ENCODE results near the gene STARD5.
"Not testable (repeated sequence)": the region's sequence is repeated elsewhere in the genome, so short reads cannot be mapped to it uniquely, and the experiment has no call there.

STARD5 gene, protein sequence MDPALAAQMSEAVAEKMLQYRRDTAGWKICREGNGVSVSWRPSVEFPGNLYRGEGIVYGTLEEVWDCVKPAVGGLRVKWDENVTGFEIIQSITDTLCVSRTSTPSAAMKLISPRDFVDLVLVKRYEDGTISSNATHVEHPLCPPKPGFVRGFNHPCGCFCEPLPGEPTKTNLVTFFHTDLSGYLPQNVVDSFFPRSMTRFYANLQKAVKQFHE

DNA sequence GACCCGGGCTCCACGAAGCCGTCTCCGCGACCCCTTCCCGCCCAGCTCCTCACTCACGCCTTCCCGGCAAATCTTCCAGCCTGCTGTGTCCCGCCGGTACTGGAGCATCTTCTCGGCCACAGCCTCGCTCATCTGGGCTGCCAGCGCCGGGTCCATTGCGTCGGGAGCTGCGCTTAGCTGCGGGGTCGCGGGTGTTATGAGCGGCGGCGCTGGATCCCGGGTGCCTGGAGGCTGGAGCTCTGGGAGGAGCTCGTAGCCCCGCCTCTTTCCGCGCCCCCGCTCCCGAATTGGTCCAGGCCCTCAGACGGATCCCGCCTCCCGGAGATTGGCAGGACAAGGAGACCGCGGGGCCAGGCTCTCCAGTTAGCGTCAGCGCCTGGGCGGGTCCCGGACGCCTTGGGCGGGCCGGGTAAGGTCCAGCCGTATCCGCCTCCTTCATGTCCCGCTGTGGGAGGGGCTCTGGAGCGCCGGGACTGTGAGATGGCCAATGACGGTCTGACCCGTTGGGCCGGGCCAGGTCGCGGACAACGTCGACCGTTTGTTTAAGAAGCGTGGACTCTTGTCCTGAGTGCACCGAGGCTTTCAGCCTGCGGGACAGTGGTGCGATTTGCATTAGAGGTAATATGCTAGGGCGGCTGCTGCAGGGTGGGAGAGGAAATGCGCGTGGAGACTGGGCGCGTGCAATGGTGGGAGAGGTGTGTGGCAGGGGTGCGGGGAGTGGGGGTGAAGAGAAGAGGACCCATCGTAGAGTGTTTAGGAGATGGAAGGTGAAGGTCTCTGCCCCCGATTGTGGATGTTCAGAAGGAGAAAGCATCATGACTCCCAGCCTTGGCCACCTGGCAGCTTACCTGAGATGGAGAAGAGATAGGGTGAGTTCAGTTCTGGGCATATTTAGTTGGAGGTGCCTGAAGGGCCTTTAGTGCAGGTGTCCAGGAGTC is at the start of gene STARD5:
Gene STARD5 (minus strand): TSS at position 198 of the 938 bp plus-strand sequence. CDS start 42 bp downstream, at position 156.
- peak; percentile 92 to 99 for DNase-seq

DNA sequence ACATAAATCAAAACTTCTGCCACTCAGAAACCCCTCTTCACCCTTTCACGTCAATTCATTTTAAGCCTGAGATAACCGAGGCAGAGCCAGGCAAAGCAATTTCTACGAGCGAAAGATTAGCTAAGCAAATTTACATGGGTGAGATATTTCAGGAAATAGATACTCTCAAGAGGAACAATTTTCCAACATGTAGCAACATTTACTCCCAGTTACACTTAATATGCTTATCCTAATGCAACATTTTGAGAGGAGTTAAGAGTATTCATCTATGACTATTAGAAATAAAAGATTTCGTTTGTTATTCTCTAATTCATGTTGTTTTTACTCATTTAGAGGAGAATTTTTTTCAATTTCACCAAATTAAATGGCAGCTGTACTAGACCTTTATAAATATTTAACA is 49.2 kb upstream of the STARD5 start:
- no peak for DNase-seq

DNA sequence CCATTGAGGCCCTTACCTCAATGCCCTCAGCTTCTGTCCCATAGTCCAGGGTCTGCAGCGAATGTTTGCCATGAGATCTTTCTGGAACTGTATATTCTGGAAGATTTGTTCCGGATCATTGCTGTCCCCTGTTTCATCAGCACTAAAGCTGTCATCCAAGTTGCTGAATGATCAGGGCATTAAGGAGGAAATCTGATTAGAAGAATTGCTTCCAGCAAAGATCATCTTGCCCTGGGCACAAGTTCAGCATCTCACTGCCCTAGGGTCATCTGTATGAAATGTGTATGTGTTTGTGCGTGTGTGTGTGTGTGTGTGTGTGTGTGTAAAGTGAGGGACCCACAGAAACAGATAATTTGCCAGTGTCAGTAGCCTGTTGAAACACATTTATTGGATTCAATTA is 48.6 kb upstream of the STARD5 start:
- DNase-seq: no peak

DNA sequence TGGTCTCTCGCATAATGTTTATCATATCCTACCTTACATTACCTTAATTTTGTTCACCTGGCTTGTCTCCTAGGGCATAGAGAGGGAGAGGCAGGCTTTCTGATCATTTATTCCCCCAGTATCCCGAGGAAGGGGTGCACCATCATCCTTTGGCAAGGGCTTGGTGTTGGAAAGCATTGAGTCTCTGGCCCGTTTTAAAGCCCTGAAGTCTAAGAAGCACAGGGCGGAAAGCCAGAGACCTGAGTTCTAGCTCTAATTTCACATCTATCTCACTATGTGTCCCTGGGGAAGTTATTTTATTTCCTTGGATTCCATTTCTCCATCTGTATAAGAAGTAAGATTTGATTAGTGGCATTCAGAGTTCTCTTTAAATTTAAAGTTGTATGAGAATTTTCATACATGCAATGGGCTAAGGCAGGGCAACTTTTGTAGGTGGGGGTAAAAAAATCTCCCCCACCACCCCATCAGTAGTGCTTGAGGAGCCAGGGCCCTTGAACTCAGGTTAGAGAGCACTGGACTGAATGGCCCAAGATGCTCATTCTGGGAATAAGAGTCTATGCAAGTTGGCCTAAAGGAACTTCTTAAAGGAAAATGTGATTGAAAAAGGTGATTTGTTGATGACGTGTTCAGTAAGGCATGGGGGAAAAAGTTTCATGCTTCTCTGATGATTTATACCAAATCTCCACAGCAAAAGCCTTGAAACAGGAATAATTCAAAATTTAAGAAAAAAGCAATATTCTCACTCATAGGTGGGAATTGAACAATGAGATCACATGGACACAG is 40.0 kb upstream of the STARD5 start:
- no peak for DNase-seq

DNA sequence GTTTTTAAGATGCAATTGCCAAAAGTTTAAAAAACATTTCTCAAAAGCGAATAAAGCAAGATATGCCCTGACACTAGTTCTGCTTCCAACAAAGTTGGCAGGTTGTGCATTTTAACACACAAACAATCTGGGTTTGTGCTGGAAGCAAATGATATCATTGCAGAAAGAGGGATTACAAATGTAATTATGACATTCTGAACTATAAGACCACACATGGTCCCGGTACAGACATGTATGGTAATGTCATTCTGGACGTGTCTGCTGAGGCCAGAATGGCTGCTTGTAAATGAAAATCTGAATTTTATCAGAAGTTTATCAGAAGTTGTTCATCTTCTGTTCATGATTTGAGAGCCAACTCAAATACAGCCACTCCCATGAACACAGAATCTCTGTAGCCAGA is 39.3 kb upstream of the STARD5 start:
- no peak for DNase-seq

DNA sequence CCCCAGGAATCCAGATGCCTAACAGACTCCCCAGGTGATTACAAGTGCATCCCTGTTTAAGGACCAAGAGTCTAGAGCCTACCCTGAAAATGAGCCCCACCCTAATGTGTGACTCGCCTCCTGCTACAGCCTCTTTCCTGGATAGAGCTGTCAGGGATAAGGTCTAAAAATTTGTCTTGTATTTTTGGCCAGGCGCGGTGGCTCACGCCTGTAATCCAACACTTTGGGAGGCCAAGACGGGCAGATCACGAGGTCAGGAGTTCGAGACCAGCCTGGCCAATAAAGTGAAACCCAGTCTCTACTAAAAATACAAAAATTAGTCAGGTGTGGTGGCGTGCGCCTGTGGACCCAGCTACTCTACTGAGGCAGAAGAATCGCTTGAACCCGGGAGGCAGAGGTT is 38.8 kb upstream of the STARD5 start:
- no peak for DNase-seq

DNA sequence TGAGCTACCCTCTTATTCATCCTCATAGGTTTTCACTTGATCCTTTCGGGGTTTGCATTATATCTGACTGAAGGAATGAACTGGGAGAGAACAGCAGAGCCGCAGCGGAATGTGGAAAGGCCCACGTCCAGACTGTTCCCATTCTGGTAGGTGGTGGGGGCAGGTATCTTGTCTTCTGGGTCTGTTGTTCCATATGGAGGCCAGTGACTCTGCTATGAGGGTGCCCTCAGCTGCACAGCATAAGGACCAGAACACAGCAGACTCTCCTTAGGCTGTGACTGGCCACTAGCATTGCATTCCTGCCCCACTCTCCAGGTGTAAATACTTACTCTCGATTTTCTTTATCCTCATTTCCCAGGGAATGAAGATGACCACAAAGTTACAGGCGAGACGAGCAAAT is 38.0 kb upstream of the STARD5 start:
- no peak for DNase-seq

DNA sequence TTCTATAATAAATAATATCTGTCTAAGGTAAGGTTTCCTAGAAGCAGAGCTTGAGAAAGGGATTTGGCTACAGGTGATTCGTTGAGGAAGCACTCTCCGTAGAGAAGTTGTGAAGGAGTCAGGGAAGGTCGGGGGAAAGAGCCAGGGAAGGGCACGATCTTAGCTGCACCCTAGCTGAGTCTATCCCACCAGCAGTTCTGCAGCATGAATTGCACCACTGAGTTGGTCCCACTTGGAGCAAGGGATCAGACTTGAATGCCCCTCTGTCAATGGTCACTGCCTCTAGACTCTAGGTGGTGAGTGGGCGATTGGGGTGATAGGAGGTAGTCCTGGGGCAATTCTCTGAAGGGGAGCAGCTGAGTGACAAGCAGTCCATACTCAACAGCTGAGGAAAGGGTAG is 36.5 kb upstream of the STARD5 start:
- DNase-seq: no peak

DNA sequence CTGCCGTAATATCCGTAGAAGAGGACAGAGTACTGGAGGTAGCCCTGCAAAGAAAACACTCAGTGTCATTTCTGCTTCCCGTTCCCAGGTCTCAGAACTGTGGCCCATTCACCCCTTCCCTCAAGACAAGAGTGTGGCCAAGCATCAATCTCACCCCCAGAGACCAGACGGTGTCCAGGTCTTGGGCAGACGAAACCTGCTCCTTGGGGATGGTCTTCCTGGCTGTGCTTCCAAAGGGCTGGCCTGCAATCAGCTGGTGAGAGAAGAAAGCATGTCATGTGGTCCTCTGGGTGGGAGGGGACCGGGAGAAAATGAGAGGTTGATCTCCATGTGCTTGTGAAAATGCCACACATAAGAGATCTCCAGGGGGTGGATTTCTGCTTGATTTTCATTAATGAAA is 34.3 kb upstream of the STARD5 start:
- no peak for DNase-seq

DNA sequence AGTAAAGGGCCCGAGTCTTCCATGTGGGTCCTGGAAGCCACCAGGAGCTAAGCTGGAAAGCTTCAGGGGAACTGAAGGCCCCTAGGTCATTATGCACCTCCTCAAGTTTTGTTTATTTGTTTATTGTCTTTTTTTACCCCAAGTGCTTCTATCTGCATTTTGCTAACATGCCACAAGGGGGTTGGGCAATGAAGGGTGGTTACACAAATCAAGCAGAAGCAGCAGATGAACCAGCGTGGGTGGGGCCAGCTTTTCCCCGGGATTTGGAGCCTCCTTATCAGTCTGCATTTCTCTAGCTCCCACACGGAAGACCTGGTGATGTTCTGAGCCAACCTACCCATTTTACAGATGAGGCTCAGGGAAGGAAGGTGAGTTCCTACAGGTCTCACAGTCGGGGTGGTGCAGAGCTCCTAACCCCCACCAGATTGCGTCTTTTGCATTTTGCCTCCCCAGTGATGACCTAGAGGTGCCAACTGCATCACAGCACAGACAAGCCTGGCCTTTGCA is 33.3 kb upstream of the STARD5 start:
- peak in 1 of 2 experiments; percentile 4 for DNase-seq

DNA sequence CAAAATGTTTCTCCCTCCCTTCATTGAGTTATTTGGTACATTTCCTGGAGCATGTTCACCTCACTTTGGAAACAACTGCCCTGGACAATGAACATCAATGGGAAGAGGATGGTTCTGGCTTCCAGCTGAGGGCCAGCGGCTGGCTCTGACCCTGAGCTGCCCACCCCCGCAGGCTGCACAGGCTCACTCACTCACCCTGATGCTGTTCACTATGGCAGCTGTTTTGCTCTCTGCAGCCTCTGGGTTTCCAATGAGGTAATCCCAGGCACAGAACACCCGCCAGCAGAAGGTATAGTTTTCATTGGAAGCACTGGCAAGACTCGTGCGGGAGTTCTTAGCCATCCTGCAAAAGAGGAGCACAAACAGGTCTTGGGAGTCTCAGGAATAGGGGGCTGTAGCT is 32.3 kb upstream of the STARD5 start:
- no peak for DNase-seq

DNA sequence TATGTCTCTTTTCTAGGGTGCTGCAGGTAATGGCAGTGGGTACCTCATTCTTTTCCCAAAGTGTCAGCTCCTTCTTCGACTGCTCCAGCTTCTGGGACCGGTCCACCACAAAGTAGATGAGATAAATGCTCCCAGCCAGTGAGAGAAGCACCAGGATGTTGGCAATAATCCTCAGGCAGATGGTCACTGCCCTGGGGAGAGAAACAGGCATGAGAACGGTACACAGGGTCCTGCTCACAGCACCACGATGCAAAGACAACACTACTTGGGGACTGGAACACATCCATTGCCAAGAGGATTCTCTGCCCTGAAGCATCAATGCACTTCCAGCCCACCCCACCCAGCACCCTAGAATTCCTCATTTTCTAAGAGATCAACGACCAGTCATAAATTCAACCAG is 27.7 kb upstream of the STARD5 start:
- no peak for DNase-seq

DNA sequence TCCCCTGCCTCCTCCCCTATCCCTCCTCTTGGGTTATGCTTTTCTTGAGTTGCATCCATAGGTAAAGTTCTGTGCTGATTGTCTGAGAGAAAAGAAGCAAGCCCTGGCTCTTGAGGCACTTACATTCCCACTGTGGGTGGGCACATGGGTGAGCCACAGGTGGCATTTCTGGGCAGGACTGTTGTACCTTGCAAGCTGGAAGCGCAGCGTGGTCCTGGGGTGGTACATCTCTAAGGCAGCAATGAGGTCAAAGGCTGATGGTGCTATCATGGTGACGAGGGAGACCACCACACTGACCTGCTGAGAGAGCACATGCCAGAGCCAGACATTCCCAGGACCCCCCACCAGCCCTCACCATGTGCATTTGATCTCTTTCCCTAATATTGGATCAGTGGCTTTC is 25.3 kb upstream of the STARD5 start:
- no peak for DNase-seq

DNA sequence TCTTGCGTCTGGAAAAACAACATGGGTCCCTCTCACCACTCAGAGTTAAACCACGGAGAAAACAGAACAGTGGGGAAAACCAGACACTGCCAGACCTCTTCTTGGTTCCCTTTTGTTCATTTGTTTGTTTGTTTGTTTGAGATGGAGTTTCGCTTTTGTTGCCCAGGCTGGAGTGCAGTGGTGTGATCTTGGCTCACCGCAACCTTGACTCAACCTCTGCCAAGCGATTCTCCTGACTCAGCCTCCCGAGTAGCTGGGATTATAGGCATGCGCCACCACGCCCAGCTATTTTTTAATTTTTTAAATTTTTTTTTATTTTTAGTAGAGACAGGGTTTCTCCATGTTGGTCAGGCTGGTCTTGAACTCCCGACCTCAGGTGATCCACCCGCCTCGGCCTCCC is 24.8 kb upstream of the STARD5 start:
- not testable (repeated sequence) for DNase-seq

DNA sequence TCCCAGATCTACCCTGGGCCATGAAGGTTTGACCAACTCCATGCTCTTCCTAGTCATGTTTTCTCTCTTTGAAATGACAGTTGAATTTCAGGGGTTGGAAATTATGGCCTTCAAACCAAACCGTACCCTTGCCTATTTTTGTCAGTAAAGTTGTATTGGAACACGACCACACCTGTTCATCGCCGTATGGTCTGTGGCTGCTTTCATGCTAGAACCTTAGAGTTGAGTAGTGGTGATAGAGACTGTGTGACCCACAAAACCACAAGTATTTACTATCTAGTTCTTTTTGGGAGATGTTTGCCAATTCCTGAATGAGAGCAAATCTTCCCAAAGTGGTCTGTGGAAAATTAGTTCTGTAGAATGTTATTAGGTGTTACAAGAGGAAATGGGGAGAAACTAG is 24.0 kb upstream of the STARD5 start:
- DNase-seq: no peak

DNA sequence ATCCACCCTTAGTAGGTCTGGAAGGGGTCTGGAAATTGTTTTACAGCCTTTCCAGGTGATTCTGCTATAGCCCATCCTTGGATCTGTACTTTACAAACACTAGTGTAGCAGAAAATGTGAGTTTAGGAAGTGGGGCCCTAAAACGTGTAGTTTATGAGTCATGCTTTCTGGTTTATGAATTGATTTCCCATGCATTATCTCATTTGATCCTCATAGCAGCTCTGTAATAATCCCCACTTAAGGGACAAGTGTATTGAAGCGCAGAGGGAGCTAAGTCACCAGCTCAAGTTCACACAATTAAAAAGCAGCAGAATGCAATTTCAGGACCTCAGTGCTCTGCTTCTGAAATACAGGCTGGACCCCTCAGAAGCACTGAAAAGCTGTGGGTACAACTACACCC is 22.7 kb upstream of the STARD5 start:
- no peak for DNase-seq

DNA sequence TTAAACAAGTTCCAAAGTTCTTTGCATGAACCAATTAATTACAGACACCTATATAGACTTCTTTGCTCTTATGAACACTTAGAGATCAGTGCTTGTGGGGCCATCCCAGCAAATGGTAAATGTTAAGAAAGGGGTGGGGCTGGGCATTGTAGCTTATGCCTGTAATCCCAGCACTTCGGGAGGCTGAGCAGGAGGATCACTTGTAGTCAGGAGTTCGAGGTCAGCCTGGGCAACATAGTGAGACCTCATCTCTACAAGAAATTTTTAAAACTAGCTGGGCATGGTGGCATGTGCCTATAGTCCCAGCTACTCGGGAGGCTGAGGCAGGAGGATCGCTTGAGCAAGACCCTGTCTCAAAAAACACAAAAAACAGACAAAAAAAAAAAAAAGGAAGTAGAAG is 19.4 kb upstream of the STARD5 start:
- no peak for DNase-seq

DNA sequence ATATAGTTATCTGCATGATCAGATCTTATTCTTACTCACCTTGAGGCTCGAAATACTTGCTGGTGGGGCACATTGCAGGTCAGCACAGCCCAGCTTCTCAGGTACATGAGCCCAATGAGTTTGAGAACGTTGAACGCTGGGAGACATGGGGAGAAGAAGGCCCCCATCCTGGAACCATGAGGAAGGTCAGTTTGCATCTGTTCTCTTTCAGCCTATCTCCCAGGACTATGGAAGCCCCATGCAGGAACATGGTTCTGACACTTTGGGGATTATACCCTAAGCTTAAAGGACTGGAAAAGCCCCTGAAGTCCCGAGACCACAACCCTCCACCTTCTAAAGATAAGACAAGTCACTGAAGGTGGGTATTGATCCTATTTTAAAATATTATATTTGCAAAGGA is 17.4 kb upstream of the STARD5 start:
- no peak for DNase-seq

DNA sequence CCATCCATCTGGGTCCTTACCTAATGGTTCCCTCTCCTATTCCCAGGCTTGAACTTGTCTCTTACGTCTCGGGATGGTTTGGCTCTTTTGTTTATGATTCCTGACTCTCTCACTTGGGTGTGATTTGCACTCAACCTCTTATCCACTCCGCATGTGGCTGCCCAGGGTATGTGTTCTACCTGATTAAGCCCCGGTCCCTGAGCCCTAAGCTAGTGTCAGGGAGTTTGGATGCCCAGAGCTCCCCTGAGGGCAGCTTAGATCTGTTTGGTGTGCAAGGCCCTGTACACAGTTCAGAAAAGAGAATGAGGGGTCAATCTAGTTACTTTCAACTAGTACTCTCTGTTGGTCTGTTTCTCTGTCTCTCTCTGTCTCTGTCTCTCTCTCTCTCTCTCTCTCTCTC is 15.9 kb upstream of the STARD5 start:
- no peak for DNase-seq

DNA sequence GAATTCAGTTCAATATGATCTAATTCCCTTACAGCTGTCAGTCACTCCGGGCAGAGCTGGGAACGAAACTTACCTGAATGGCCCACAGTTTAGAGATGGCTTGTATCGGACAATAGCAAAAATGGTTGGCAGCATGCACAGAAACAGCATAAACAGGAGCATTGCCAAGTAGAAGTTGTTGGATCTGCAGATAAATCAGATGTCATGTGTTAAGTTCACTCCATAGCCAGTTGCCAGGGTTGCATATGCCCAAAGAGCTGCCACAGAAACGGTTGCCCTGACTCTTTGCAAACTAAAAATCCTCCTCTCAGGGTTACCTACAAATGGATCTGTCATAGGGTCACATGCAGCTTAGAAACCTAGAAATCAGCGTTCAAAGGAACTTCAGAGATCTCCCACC is 15.4 kb upstream of the STARD5 start:
- no peak for DNase-seq

DNA sequence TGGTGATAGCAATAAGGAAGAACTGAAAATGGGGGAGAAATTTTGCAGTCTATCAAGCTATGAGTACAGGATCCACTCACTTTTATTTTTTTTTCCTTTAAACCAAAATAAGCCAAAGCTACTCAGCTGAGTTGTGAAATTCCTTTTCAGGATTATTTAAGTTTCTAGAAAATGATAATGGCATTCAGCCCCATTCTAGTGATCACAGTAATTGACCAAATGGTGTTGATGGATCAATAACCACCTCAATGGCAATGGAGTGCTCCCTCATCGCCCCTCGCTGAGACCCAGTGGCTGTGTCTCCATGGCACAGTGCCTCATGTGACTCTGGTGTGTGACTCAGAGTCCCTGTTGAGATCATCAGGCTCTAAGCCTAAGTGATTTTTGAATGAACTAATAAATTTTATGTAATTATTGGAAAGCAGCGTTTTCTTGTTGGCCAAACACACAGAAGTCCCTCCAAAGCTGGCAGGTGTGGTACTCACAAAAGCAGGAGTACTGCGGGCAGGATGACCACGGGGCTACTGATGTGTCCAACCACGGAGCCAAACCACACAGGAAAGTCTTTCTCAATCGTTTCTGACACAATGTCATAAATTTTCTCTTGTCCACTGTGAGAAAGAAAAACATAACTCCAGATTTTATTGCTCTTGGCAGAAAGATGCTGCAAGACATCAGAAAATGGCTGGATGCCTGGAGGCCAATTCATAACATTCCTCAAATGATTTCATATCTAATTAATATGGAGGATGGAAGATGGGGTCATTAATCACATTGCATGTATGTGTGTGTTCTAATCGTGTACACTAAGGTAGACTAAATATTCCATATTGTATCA is 14.4 kb upstream of the STARD5 start:
- DNase-seq: no peak

DNA sequence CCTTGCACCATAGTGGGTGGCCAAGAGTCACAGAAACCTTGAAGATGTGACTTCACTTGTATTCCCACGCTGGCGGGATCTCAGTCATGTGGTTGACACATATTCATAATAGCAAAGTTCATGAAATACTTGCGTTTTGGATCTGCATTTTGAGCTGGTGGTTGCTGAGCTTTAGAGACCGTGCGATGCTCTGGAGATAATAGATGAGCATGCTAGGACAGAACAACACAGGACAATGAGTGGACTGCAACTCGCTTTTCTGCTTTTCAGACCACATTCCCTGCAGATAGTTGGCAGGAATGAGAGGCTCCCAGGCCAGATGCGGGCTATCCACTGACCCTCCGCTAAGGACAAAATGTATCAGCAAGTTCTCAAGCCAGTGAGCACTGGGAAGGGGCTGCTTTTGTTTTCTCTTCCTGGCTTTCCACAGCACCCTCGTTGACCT is 13.8 kb upstream of the STARD5 start:
- DNase-seq: no peak
